SK-N-MC (cell line): ENCODE data around the gene CMIP.

Source experiments
- EZH2 ChIP-seq: fragments of 200-600 bp; sonication (generic); IDR thresholded peaks from one replicate; pipeline ENCODE4 v1.6.1; 2017; ENCODE audit warnings: antibody characterized with exemption
- FOXP2 ChIP-seq: optimal IDR thresholded peaks from 2 replicates; pipeline ENCODE3; 2011; ENCODE audit warnings: mild to moderate bottlenecking, moderate library complexity; ENCODE audit not compliant: insufficient read depth; ENCODE audit errors: extremely low read length, control extremely low read depth
- POLR2AphosphoS5 ChIP-seq: IDR thresholded peaks from 2 replicates; pipeline ENCODE4 v1.6.1; 2012; ENCODE audit warnings: mild to moderate bottlenecking, low read depth, low read length, borderline replicate concordance

DNA sequence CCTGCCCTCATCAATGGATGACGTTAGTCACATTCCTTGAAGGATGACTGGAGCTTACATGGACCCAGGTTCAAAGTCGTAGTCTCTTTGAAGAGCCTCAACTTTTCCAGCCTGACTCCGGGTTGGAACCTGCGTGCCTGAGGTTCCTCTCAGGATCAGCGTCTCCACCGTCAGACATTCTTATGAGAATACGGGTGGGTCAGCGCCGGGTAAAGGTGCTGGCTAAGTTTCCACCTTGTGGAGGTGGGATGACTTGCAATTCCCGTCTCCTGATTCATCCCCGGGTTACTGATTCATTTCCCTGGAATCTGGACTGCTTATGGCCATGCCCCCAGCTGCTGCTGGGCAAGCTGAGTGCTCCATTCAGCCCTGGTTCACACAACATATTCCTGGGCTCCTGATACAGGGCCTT lies 38.9 kb upstream of the CMIP start:
- TF ChIP-seq EZH2 (no peak), POLR2AphosphoS5 (no peak), FOXP2 (no peak)
